GM23338 (cell line): Measurements from ENCODE around the gene SMIM13.

Experiments
- CREB1 ChIP-seq: fragments of 250-450 bp; sonication (Bioruptor Pico); IDR thresholded peaks from 2 replicates; pipeline ENCODE4 v1.5.0; 2020; ENCODE audit warnings: low read depth, mild to moderate bottlenecking, moderate library complexity
- CTCF ChIP-seq, 2 experiments: fragments of 200-600 bp in 1 of 2; sonication (generic) in 1 of 2; conservative IDR thresholded peaks; 2 replicates each; pipeline versions ENCODE4 v1.5.1 to v1.6.1; 2016 to 2017; ENCODE audit warnings: antibody characterized with exemption in 2 of 2, low read depth in 2 of 2, mild to moderate bottlenecking in 2 of 2, moderate library complexity in 1 of 2
- ETS1 ChIP-seq: IDR thresholded peaks from 2 replicates; pipeline ENCODE4 v1.6.1; 2016; ENCODE audit warnings: antibody characterized with exemption
- EZH2 ChIP-seq: fragments of 200-600 bp; sonication (generic); IDR thresholded peaks from one replicate; pipeline ENCODE4 v1.8.0; 2017; ENCODE audit warnings: antibody characterized with exemption, mild to moderate bottlenecking, low read depth; ENCODE audit not compliant: unreplicated experiment
- EZH2phosphoT487 ChIP-seq: fragments of 200-600 bp; sonication (generic); IDR thresholded peaks from one replicate; pipeline ENCODE4 v1.8.1; 2018; ENCODE audit warnings: antibody characterized with exemption; ENCODE audit not compliant: unreplicated experiment
- JUNB ChIP-seq: IDR thresholded peaks from one replicate; pipeline ENCODE4 v1.6.1; 2016; ENCODE audit warnings: antibody characterized with exemption; ENCODE audit not compliant: unreplicated experiment
- NANOG ChIP-seq: IDR thresholded peaks from 2 replicates; pipeline ENCODE4 v1.6.1; 2016; ENCODE audit warnings: antibody characterized with exemption, borderline replicate concordance
- POLR2AphosphoS5 ChIP-seq: IDR thresholded peaks from 2 replicates; pipeline ENCODE4 v1.6.1; 2016; ENCODE audit warnings: antibody characterized with exemption, low read depth
- REST ChIP-seq: IDR thresholded peaks from one replicate; pipeline ENCODE4 v1.6.1; 2018; ENCODE audit warnings: antibody characterized with exemption; ENCODE audit not compliant: unreplicated experiment
- STAT1 ChIP-seq: IDR thresholded peaks from one replicate; pipeline ENCODE4 v1.6.1; 2016; ENCODE audit warnings: antibody characterized with exemption; ENCODE audit not compliant: unreplicated experiment
- ZNF114 ChIP-seq: fragments of 250-450 bp; sonication (Bioruptor Pico); IDR thresholded peaks from 2 replicates; pipeline ENCODE4 v1.5.0; 2020; ENCODE audit warnings: mild to moderate bottlenecking, moderate library complexity
- ZNF331 ChIP-seq: fragments of 250-450 bp; sonication (Bioruptor Pico); IDR thresholded peaks from 2 replicates; pipeline ENCODE4 v1.5.0; 2020; ENCODE audit warnings: low read depth, mild to moderate bottlenecking, moderate library complexity
- ZNF462 ChIP-seq: fragments of 250-450 bp; sonication (Bioruptor Pico); IDR thresholded peaks from 2 replicates; pipeline ENCODE4 v1.5.0; 2020; ENCODE audit warnings: mild to moderate bottlenecking, moderate library complexity

- TF ChIP-seq REST: no peak
- no peak for TF ChIP-seq CTCF (conservative IDR thresholded peaks at IDR 0.05; ENCODE audit: low read depth in 2 of 2)
- TF ChIP-seq EZH2phosphoT487: no peak
- no peak for TF ChIP-seq EZH2
- TF ChIP-seq POLR2AphosphoS5: no peak
- TF ChIP-seq JUNB: no peak
- no peak for TF ChIP-seq CREB1 (CRISPR knock-in tag)
- TF ChIP-seq ZNF114: no peak
- TF ChIP-seq ETS1: no peak
- no peak for TF ChIP-seq STAT1
- TF ChIP-seq ZNF331 (CRISPR knock-in tag): no peak
- TF ChIP-seq NANOG: no peak
- TF ChIP-seq ZNF462: no peak
Observed at GRCh38 chr6:11160199-11160598, 66.6 kb downstream of the SMIM13 start.
